ENCODE results near the gene RPS17. TPM values are rescaled to one million over a fixed set of nuclear protein-coding genes. Genes with fewer than 3 reads are reported as not detected.

The RPS17 gene
- 3,753 and 4,531 TPM in 2 replicates for total RNA-seq (2014; rRNA removed; shearing (Covaris generic))

GRCh38 chr15:82540055-82540983, at the start of gene RPS17:
TSS of gene RPS17 (minus strand) at chr15:82540457. CDS start at chr15:82540428, 29 bp downstream.
- peak; percentile 98 for DNase-seq (ENCODE audit: low spot score)

- DNase-seq (ENCODE audit: low spot score), result no peak
Observed at GRCh38 chr15:82587805-82588204, 47.5 kb upstream of the RPS17 start.

GRCh38 chr15:82585072-82585471, 44.8 kb upstream of the RPS17 start:
- no peak for DNase-seq (ENCODE audit: low spot score)

GRCh38 chr15:82580713-82581112, 40.5 kb upstream of the RPS17 start:
- no peak for DNase-seq (ENCODE audit: low spot score)

GRCh38 chr15:82575335-82575734, 35.1 kb upstream of the RPS17 start:
- DNase-seq (ENCODE audit: low spot score), result no peak

GRCh38 chr15:82572986-82573385, 32.7 kb upstream of the RPS17 start:
- DNase-seq (ENCODE audit: low spot score), result no peak

- DNase-seq (ENCODE audit: low spot score), result no peak
Observed at GRCh38 chr15:82572311-82572710, 32.1 kb upstream of the RPS17 start.

- DNase-seq (ENCODE audit: low spot score), result no peak
Observed at GRCh38 chr15:82571722-82572222, 31.5 kb upstream of the RPS17 start.

GRCh38 chr15:82570721-82571508, 30.7 kb upstream of the RPS17 start:
- no peak for DNase-seq (ENCODE audit: low spot score)

- no peak for DNase-seq (ENCODE audit: low spot score)
Observed at GRCh38 chr15:82569834-82570233, 29.6 kb upstream of the RPS17 start.

GRCh38 chr15:82568986-82569385, 28.7 kb upstream of the RPS17 start:
- DNase-seq (ENCODE audit: low spot score), result no peak

GRCh38 chr15:82567661-82568060, 27.4 kb upstream of the RPS17 start:
- DNase-seq (ENCODE audit: low spot score), result no peak

- no peak for DNase-seq (ENCODE audit: low spot score)
Observed at GRCh38 chr15:82566690-82567089, 26.4 kb upstream of the RPS17 start.

- DNase-seq (ENCODE audit: low spot score), result no peak
Observed at GRCh38 chr15:82558502-82558901, 18.2 kb upstream of the RPS17 start.

- no peak for DNase-seq (ENCODE audit: low spot score)
Observed at GRCh38 chr15:82556315-82557035, 16.2 kb upstream of the RPS17 start.

- DNase-seq (ENCODE audit: low spot score), result no peak
Observed at GRCh38 chr15:82554849-82555248, 14.6 kb upstream of the RPS17 start.

GRCh38 chr15:82554351-82554750, 14.1 kb upstream of the RPS17 start:
- no peak for DNase-seq (ENCODE audit: low spot score)

GRCh38 chr15:82553846-82554245, 13.6 kb upstream of the RPS17 start:
- DNase-seq (ENCODE audit: low spot score), result no peak

- DNase-seq (ENCODE audit: low spot score), result no peak
Observed at GRCh38 chr15:82552861-82553260, 12.6 kb upstream of the RPS17 start.

GRCh38 chr15:82551646-82552247, 11.5 kb upstream of the RPS17 start:
- DNase-seq (ENCODE audit: low spot score), result no peak

- no peak for DNase-seq (ENCODE audit: low spot score)
Observed at GRCh38 chr15:82549199-82549665, 9.0 kb upstream of the RPS17 start.
